ENCODE measurements around the gene RCN1.

The RCN1 gene

GRCh38 chr11:32103941-32104340 lies 13.1 kb downstream of the RCN1 start:
- H2AFZ ChIP-seq (ENCODE audit: low read depth, low read length): no peak overlapping the region
- peaks cover 33% of the 10 kb centered on the region for H3K4me1 ChIP-seq (ENCODE audit: low read length)
- TF ChIP-seq CTCF (IDR thresholded peaks at IDR 0.05; ENCODE audit: low read depth, low read length) (no peak), EZH2phosphoT487 (IDR thresholded peaks at IDR 0.05; ENCODE audit: low read depth) (no peak)
- no peaks in the 10 kb centered on the region for H3K79me2 ChIP-seq (ENCODE audit: low read length)
- H3K9ac ChIP-seq (ENCODE audit: low read length): no peak overlapping the region
- H3K4me3 ChIP-seq (ENCODE audit: low read length): no peak overlapping the region
- peaks cover 54% of the 10 kb centered on the region for H3K36me3 ChIP-seq (replicated peaks; ENCODE audit: low read depth, low read length)
- no peak overlapping the region for H3K4me2 ChIP-seq (ENCODE audit: low read length)
- H3K9me3 ChIP-seq (ENCODE audit: insufficient read depth, low read length): no peaks in the 10 kb centered on the region
- H3K27ac ChIP-seq (ENCODE audit: low read length): no peak overlapping the region
- no peaks in the 10 kb centered on the region for H3K27me3 ChIP-seq (ENCODE audit: low read depth, low read length)
- H4K20me1 ChIP-seq (ENCODE audit: insufficient read depth, low read length): no peaks in the 10 kb centered on the region

GRCh38 chr11:32105871-32106560 lies 15.1 kb downstream of the RCN1 start:
- Histone ChIP-seq H3K27ac (ENCODE audit: low read length) (peak overlapping the region; percentile 26; the same call in 1 of the 2 replicates), H3K36me3 (replicated peaks; ENCODE audit: low read depth, low read length) (peaks cover 37% of the 10 kb centered on the region), H4K20me1 (ENCODE audit: insufficient read depth, low read length) (no peaks in the 10 kb centered on the region), H3K9me3 (ENCODE audit: insufficient read depth, low read length) (no peaks in the 10 kb centered on the region), H3K4me3 (ENCODE audit: low read length) (peak overlapping the region; percentile 10; the same call in 1 of the 2 replicates), H3K9ac (ENCODE audit: low read length) (peak overlapping the region; percentile 3; the same call in 1 of the 2 replicates), H3K4me1 (ENCODE audit: low read length) (peaks cover 33% of the 10 kb centered on the region), H3K27me3 (ENCODE audit: low read depth, low read length) (no peaks in the 10 kb centered on the region), H3K4me2 (ENCODE audit: low read length) (peak overlapping the region; percentile 49), H3K79me2 (ENCODE audit: low read length) (no peaks in the 10 kb centered on the region), H2AFZ (ENCODE audit: low read depth, low read length) (no peak overlapping the region)
- TF ChIP-seq EZH2phosphoT487 (IDR thresholded peaks at IDR 0.05; ENCODE audit: low read depth) (no peak), CTCF (IDR thresholded peaks at IDR 0.05; ENCODE audit: low read depth, low read length) (no peak)

- Histone ChIP-seq H3K79me2 (ENCODE audit: low read length) (no peaks in the 10 kb centered on the region), H3K4me3 (ENCODE audit: low read length) (no peak overlapping the region), H3K4me1 (ENCODE audit: low read length) (peaks cover 33% of the 10 kb centered on the region), H2AFZ (ENCODE audit: low read depth, low read length) (no peak overlapping the region), H4K20me1 (ENCODE audit: insufficient read depth, low read length) (no peaks in the 10 kb centered on the region), H3K9ac (ENCODE audit: low read length) (no peak overlapping the region), H3K27me3 (ENCODE audit: low read depth, low read length) (no peaks in the 10 kb centered on the region), H3K36me3 (replicated peaks; ENCODE audit: low read depth, low read length) (peaks cover 24% of the 10 kb centered on the region), H3K4me2 (ENCODE audit: low read length) (no peak overlapping the region), H3K9me3 (ENCODE audit: insufficient read depth, low read length) (no peaks in the 10 kb centered on the region), H3K27ac (ENCODE audit: low read length) (no peak overlapping the region)
- TF ChIP-seq CTCF (IDR thresholded peaks at IDR 0.05; ENCODE audit: low read depth, low read length) (no peak), EZH2phosphoT487 (IDR thresholded peaks at IDR 0.05; ENCODE audit: low read depth) (no peak)
Observed at GRCh38 chr11:32107647-32108046, 16.8 kb downstream of the RCN1 start.

DNA sequence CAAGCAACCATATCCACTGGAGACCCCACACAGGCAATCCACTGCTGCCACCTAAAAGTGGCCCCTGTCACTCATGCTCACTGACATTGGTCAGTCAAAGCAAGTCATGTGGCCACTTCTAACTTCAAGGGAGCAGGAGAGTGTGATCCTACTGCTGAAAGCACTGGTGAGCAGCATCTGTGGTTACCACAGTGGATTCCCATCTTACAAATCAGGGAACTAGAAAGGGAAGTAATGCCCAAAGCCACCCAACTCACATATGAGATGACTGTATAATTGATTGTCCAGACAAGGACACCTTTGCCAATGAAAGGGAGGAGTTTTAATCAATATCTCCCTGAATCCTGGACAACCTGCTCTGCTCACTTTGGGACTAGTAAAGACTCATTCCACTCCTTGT lies 17.7 kb downstream of the RCN1 start:
- no peaks in the 10 kb centered on the region for H4K20me1 ChIP-seq (ENCODE audit: insufficient read depth, low read length)
- no peak overlapping the region for H3K9ac ChIP-seq (ENCODE audit: low read length)
- H3K27ac ChIP-seq (ENCODE audit: low read length): no peak overlapping the region
- H3K4me1 ChIP-seq (ENCODE audit: low read length): peaks cover 33% of the 10 kb centered on the region
- no peak overlapping the region for H2AFZ ChIP-seq (ENCODE audit: low read depth, low read length)
- H3K27me3 ChIP-seq (ENCODE audit: low read depth, low read length): no peaks in the 10 kb centered on the region; the same call in 1 of the 2 replicates
- H3K4me3 ChIP-seq (ENCODE audit: low read length): no peak overlapping the region
- H3K79me2 ChIP-seq (ENCODE audit: low read length): no peaks in the 10 kb centered on the region
- no peaks in the 10 kb centered on the region for H3K9me3 ChIP-seq (ENCODE audit: insufficient read depth, low read length)
- TF ChIP-seq EZH2phosphoT487 (IDR thresholded peaks at IDR 0.05; ENCODE audit: low read depth) (no peak), CTCF (IDR thresholded peaks at IDR 0.05; ENCODE audit: low read depth, low read length) (no peak)
- H3K4me2 ChIP-seq (ENCODE audit: low read length): no peak overlapping the region
- H3K36me3 ChIP-seq (replicated peaks; ENCODE audit: low read depth, low read length): peaks cover 22% of the 10 kb centered on the region

Measured in OCI-LY3 (cell line).